T-cell (primary cell): Measurements from ENCODE around the gene ESM1. TPM values are rescaled to one million over a fixed set of nuclear protein-coding genes. Genes with fewer than 3 reads are reported as not detected.
"Not testable (repeated sequence)": the region's sequence is repeated elsewhere in the genome, so short reads cannot be mapped to it uniquely, and the experiment has no call there.

ENCODE experiments used
- ATAC-seq, 4 experiments: fragments of 200-7000 bp in 3 of 4; fragments of 150-1000 bp in 1 of 4; cut with Tn5 transposase; replicated peaks in 1 of 4; 1 replicate in 3 of 4; 2 replicates in 1 of 4; pipeline ENCODE4 v1.10.0; 2021; ENCODE audit warnings: moderate library complexity in 3 of 4, mild to moderate bottlenecking in 2 of 4, moderate number of reproducible peaks in 1 of 4
- CTCF ChIA-PET, 2 donors: fragments of 300-600 bp; sonication (Branson Sonifier 250); formaldehyde crosslinking; loops; one replicate each; lab custom pipeline; 2022; ENCODE audit warnings: antibody characterized with exemption in 2 of 2; lab: Charles Lee
- POLR2A ChIA-PET, 2 donors: fragments of 300-600 bp; sonication (Branson Sonifier 250); formaldehyde crosslinking; loops; one replicate each; lab custom pipeline; 2022; ENCODE audit warnings: antibody characterized with exemption in 2 of 2; lab: Charles Lee
- DNase-seq, 35 experiments: peaks; one replicate each; pipeline versions ENCODE4 v3.0.0 to v3.0.0-alpha.2; 2013 to 2023
- H3K27ac ChIP-seq: one replicate; pipeline ENCODE4 v1.5.1; 2013; ENCODE audit warnings: low read length
- H3K27me3 ChIP-seq, 2 experiments: replicated peaks in 1 of 2; 1 replicate in 1 of 2; 2 replicates in 1 of 2; pipeline versions ENCODE4 v1.6.1 to v1.7.0; 2013; ENCODE audit warnings: low read length in 1 of 2, mixed read lengths in 1 of 2; ENCODE audit not compliant: control insufficient read depth in 2 of 2, insufficient read depth in 2 of 2; ENCODE audit errors: extremely low read depth in 1 of 2
- H3K36me3 ChIP-seq, 2 donors: 1 replicate in 1 of 2; 2 replicates in 1 of 2; pipeline versions ENCODE4 v1.6.1 to v1.7.0; 2013; ENCODE audit warnings: low read length in 1 of 2; ENCODE audit not compliant: control insufficient read depth in 2 of 2, insufficient read depth in 1 of 2; ENCODE audit errors: extremely low read depth in 1 of 2
- H3K4me1 ChIP-seq, 2 experiments: 1 replicate in 1 of 2; 2 replicates in 1 of 2; pipeline versions ENCODE4 v1.6.1 to v1.7.0; 2013; ENCODE audit warnings: low read length in 2 of 2, mixed read lengths in 1 of 2; ENCODE audit not compliant: insufficient read depth in 2 of 2, control insufficient read depth in 1 of 2; ENCODE audit errors: extremely low read depth in 1 of 2
- H3K4me3 ChIP-seq, 2 donors: 1 replicate in 1 of 2; 2 replicates in 1 of 2; pipeline versions ENCODE4 v1.5.1 to v1.7.0; 2013; ENCODE audit warnings: mild to moderate bottlenecking in 2 of 2, low read length in 1 of 2, moderate library complexity in 1 of 2; ENCODE audit not compliant: control insufficient read depth in 1 of 2; ENCODE audit errors: extremely low read depth in 1 of 2
- H3K9me3 ChIP-seq: 2 replicates; pipeline ENCODE4 v1.7.0; 2013
- H3K27ac Mint-ChIP-seq, 2 donors: one replicate each; pipeline ENCODE4 v1.8.0; 2020 to 2021; ENCODE audit warnings: mild to moderate bottlenecking in 2 of 2, mixed read lengths in 2 of 2
- H3K27me3 Mint-ChIP-seq, 2 donors: one replicate each; pipeline ENCODE4 v1.8.0; 2021 to 2022; ENCODE audit warnings: mixed read lengths in 2 of 2
- H3K36me3 Mint-ChIP-seq: one replicate; pipeline ENCODE4 v1.8.0; 2021; ENCODE audit warnings: mixed read lengths
- H3K4me1 Mint-ChIP-seq, 3 donors: one replicate each; pipeline ENCODE4 v1.8.0; 2020 to 2022; ENCODE audit warnings: mixed read lengths in 3 of 3, mild to moderate bottlenecking in 1 of 3
- H3K4me3 Mint-ChIP-seq, 3 donors: one replicate each; pipeline ENCODE4 v1.8.0; 2020 to 2022; ENCODE audit warnings: mild to moderate bottlenecking in 3 of 3, mixed read lengths in 3 of 3, moderate library complexity in 3 of 3
- H3K9me3 Mint-ChIP-seq, 3 donors: one replicate each; pipeline ENCODE4 v1.8.0; 2020 to 2022; ENCODE audit warnings: mixed read lengths in 3 of 3
- WGBS: methylation state at CpG from one replicate; pipeline ENCODE4 v1.1.5; 2013; ENCODE audit warnings: missing lambda C conversion rate; ENCODE audit not compliant: insufficient coverage; 5-methylcytosine and 5-hydroxymethylcytosine counted together
- total RNA-seq, 35 experiments: library from RNA in 6 of 35; stranded (reverse) in 6 of 35; fragments of 120-200 nt in 1 of 35; gene quantifications; one replicate each; pipeline versions ENCODE4 v1.2.1 to v1.2.4 and lab custom pipeline; 2013 to 2026

The ESM1 gene
- total RNA-seq, 5 donors from 2014 or later (not counting 1 experiment from before 2014, with no cell fraction given) = 0.40 to 0.63 (median 0.43) TPM; not detected in 2

- WGBS = no CpG with 5 or more reads among the region's 3 CpGs
- Histone ChIP-seq H3K27me3 (no peaks in the 10 kb centered on the region), H3K9me3 (no peaks in the 10 kb centered on the region), H3K27ac (peak overlapping the region; percentile 58), H3K36me3 (peaks cover 0 to 5% of the 10 kb centered on the region in 2 donors), H3K4me1 (peaks cover 39 to 44% of the 10 kb centered on the region in 2 experiments), H3K4me3 (peak overlapping the region in 1 of 2 donors; percentile 27)
- Mint-ChIP-seq H3K36me3 (peaks cover 10% of the 10 kb centered on the region), H3K9me3 (no peaks in the 10 kb centered on the region), H3K27ac (peak overlapping the region; percentile 79 to 83), H3K27me3 (no peaks in the 10 kb centered on the region), H3K4me1 (peaks cover 82 to 87% (median 84%) of the 10 kb centered on the region in 3 donors), H3K4me3 (peak overlapping the region; percentile 17 to 72 (median 48))
- ChIA-PET POLR2A (interaction anchor here in 1 of 2 donors (0.6 kb wide), 1 partner anchor 84 kb away, joined by 6 read pairs; no protein-coding TSS in a partner anchor), CTCF (interaction anchor here (1.3 to 1.5 kb wide), 2 partner anchors 9 to 84 kb away, joined by 4 to 5 read pairs; no protein-coding TSS in a partner anchor)
- peak; percentile 70 to 90 (median 82) for ATAC-seq
- DNase-seq = peak in 15 of 35 experiments; percentile 1 to 59 (median 11)
Observed at GRCh38 chr5:55027595-55027994, 42.2 kb upstream of the ESM1 start.

- Mint-ChIP-seq H3K9me3 (no peaks in the 10 kb centered on the region), H3K27me3 (no peaks in the 10 kb centered on the region), H3K4me3 (peak overlapping the region in 1 of 3 donors; percentile 30), H3K4me1 (peaks cover 56 to 64% (median 63%) of the 10 kb centered on the region in 3 donors), H3K27ac (peak overlapping the region; percentile 60 to 72), H3K36me3 (no peaks in the 10 kb centered on the region)
- no peaks in the 10 kb centered on the region for H3K27me3 ChIP-seq
- POLR2A ChIA-PET = interaction anchor here in 1 of 2 donors (1.0 kb wide), 1 partner anchor 17 kb away, joined by 3 read pairs; no protein-coding TSS in a partner anchor
- H3K27ac ChIP-seq = peak overlapping the region; percentile 69
- no peak overlapping the region for H3K4me3 ChIP-seq
- DNase-seq = peak in 3 of 35 experiments; percentile 16 to 55 (median 23)
- H3K36me3 ChIP-seq = no peaks in the 10 kb centered on the region
- peak; percentile 55 to 75 (median 72) for ATAC-seq
- 50% methylated on average over 1 of the region's 2 CpGs for WGBS
- CTCF ChIA-PET = interaction anchor here (0.7 to 1.3 kb wide), 3 partner anchors 15 to 82 kb away, joined by 3 to 7 read pairs (median 5); no protein-coding TSS in a partner anchor
- H3K4me1 ChIP-seq = peaks cover 26 to 42% of the 10 kb centered on the region in 2 experiments
- H3K9me3 ChIP-seq = no peaks in the 10 kb centered on the region
Observed at GRCh38 chr5:55022450-55022849, 37.1 kb upstream of the ESM1 start.

GRCh38 chr5:55021821-55022220 is 36.4 kb upstream of the ESM1 start:
- CTCF ChIA-PET = interaction anchor here in 1 of 2 donors (0.6 to 1.3 kb wide), 3 partner anchors 15 to 77 kb away, joined by 3 to 7 read pairs (median 5); no protein-coding TSS in a partner anchor
- Mint-ChIP-seq H3K27me3 (no peaks in the 10 kb centered on the region), H3K27ac (peak overlapping the region; percentile 34 to 58), H3K9me3 (no peaks in the 10 kb centered on the region), H3K4me3 (peak overlapping the region in 1 of 3 donors; percentile 30), H3K4me1 (peaks cover 50 to 58% (median 57%) of the 10 kb centered on the region in 3 donors), H3K36me3 (no peaks in the 10 kb centered on the region)
- DNase-seq (no peak), ATAC-seq (no peak)
- POLR2A ChIA-PET = interaction anchor here in 1 of 2 donors (0.6 kb wide), 1 partner anchor 117 kb away, joined by 5 read pairs; no protein-coding TSS in a partner anchor
- Histone ChIP-seq H3K27ac (peak overlapping the region; percentile 69), H3K36me3 (no peaks in the 10 kb centered on the region), H3K4me1 (peaks cover 19 to 35% of the 10 kb centered on the region in 2 experiments), H3K27me3 (no peaks in the 10 kb centered on the region), H3K4me3 (no peak overlapping the region), H3K9me3 (no peaks in the 10 kb centered on the region)
- WGBS = no CpG with 5 or more reads among the region's 4 CpGs

GRCh38 chr5:55021410-55021809 is 36.0 kb upstream of the ESM1 start:
- 76% methylated on average over 6 of the region's 6 CpGs for WGBS
- ChIA-PET CTCF (interaction anchor here in 1 of 2 donors (0.6 to 1.3 kb wide), 3 partner anchors 16 to 77 kb away, joined by 3 to 7 read pairs (median 5); no protein-coding TSS in a partner anchor), POLR2A (interaction anchor here (0.6 to 1.4 kb wide), 2 partner anchors 16 to 117 kb away, joined by 4 to 5 read pairs; no protein-coding TSS in a partner anchor)
- Mint-ChIP-seq H3K36me3 (no peaks in the 10 kb centered on the region), H3K4me3 (no peak overlapping the region), H3K27ac (peak overlapping the region; percentile 50 to 58), H3K4me1 (peaks cover 46 to 54% (median 53%) of the 10 kb centered on the region in 3 donors), H3K27me3 (no peaks in the 10 kb centered on the region), H3K9me3 (peaks cover 0 to under 1% (median 0%) of the 10 kb centered on the region in 3 donors)
- Histone ChIP-seq H3K4me1 (peaks cover 15 to 32% of the 10 kb centered on the region in 2 experiments), H3K9me3 (no peaks in the 10 kb centered on the region), H3K27me3 (no peaks in the 10 kb centered on the region), H3K27ac (peak overlapping the region; percentile 69), H3K4me3 (no peak overlapping the region), H3K36me3 (no peaks in the 10 kb centered on the region)
- no peak for ATAC-seq
- peak in 1 of 35 experiments; percentile 39 for DNase-seq

GRCh38 chr5:55010149-55010548 is 24.8 kb upstream of the ESM1 start:
- H3K4me3 Mint-ChIP-seq, DNase-seq, H3K4me1 ChIP-seq, POLR2A ChIA-PET, H3K36me3 Mint-ChIP-seq, ATAC-seq, H3K4me3 ChIP-seq, H3K27me3 Mint-ChIP-seq, H3K27ac ChIP-seq, H3K27ac Mint-ChIP-seq, H3K9me3 ChIP-seq, H3K36me3 ChIP-seq, CTCF ChIA-PET, H3K27me3 ChIP-seq: not testable (repeated sequence)
- Mint-ChIP-seq H3K4me1 (peaks cover 6 to 25% (median 7%) of the 10 kb centered on the region in 3 donors), H3K9me3 (peaks cover 0 to 16% (median 7%) of the 10 kb centered on the region in 3 donors)
- no CpG with 5 or more reads among the region's 1 CpG for WGBS

GRCh38 chr5:55004729-55005128 is 19.3 kb upstream of the ESM1 start:
- H3K27ac Mint-ChIP-seq = no peak overlapping the region
- no peaks in the 10 kb centered on the region for H3K36me3 ChIP-seq
- DNase-seq (no peak), ATAC-seq (no peak)
- no peaks in the 10 kb centered on the region for H3K36me3 Mint-ChIP-seq
- H3K4me1 ChIP-seq = peaks cover 0 to 5% of the 10 kb centered on the region in 2 experiments
- H3K9me3 Mint-ChIP-seq = no peaks in the 10 kb centered on the region
- POLR2A ChIA-PET = no interaction called here
- WGBS = 100% methylated on average over 1 of the region's 1 CpG
- CTCF ChIA-PET = no interaction called here
- H3K9me3 ChIP-seq = no peaks in the 10 kb centered on the region
- H3K27me3 Mint-ChIP-seq = no peaks in the 10 kb centered on the region
- H3K4me3 ChIP-seq = no peak overlapping the region
- H3K27ac ChIP-seq = no peak overlapping the region
- no peaks in the 10 kb centered on the region for H3K27me3 ChIP-seq
- peaks cover 23 to 55% (median 33%) of the 10 kb centered on the region in 3 donors for H3K4me1 Mint-ChIP-seq
- no peak overlapping the region for H3K4me3 Mint-ChIP-seq
